ENCODE measurements around the gene PIH1D1.
"Not testable (repeated sequence)": the region's sequence is repeated elsewhere in the genome, so short reads cannot be mapped to it uniquely, and the experiment has no call there.

Gene PIH1D1

GRCh38 chr19:49455773-49456172 lies 4.2 kb upstream of the PIH1D1 start:
- no peak for DNase-seq (ENCODE audit: low spot score)

- DNase-seq (ENCODE audit: low spot score) = no peak
Measured at GRCh38 chr19:49453757-49454240, 2.2 kb upstream of the PIH1D1 start.

GRCh38 chr19:49453013-49453756 lies 1.6 kb upstream of the PIH1D1 start, which contains the start of gene ALDH16A1:
TSS of gene ALDH16A1 (plus strand) at chr19:49453225. CDS start at chr19:49453332, 107 bp downstream.
- peak; percentile 99 for DNase-seq (ENCODE audit: low spot score)

GRCh38 chr19:49450405-49450804 lies 1.2 kb downstream of the PIH1D1 start:
- no peak for DNase-seq (ENCODE audit: low spot score)

GRCh38 chr19:49448432-49448786 lies 3.2 kb downstream of the PIH1D1 start:
- DNase-seq (ENCODE audit: low spot score) = no peak

- DNase-seq (ENCODE audit: low spot score) = peak; percentile 52
Measured at GRCh38 chr19:49447485-49448431, 3.9 kb downstream of the PIH1D1 start.

- no peak for DNase-seq (ENCODE audit: low spot score)
Measured at GRCh38 chr19:49445997-49446396, 5.6 kb downstream of the PIH1D1 start.

GRCh38 chr19:49444100-49444700 lies 7.4 kb downstream of the PIH1D1 start:
- DNase-seq (ENCODE audit: low spot score) = not testable (repeated sequence)

GRCh38 chr19:49443366-49444099 lies 8.1 kb downstream of the PIH1D1 start:
- DNase-seq (ENCODE audit: low spot score) = peak; percentile 98

GRCh38 chr19:49442771-49443365 lies 8.7 kb downstream of the PIH1D1 start:
- DNase-seq (ENCODE audit: low spot score) = peak; percentile 93

GRCh38 chr19:49442354-49442753 lies 9.3 kb downstream of the PIH1D1 start:
- peak; percentile 65 for DNase-seq (ENCODE audit: low spot score)

- no peak for DNase-seq (ENCODE audit: low spot score)
Measured at GRCh38 chr19:49441960-49442350, 9.7 kb downstream of the PIH1D1 start.

- DNase-seq (ENCODE audit: low spot score) = peak; percentile 72
Measured at GRCh38 chr19:49441210-49441959, 10.2 kb downstream of the PIH1D1 start, which contains the start of gene SLC17A7. TSS of gene SLC17A7 (minus strand) at chr19:49441527. CDS start at chr19:49441379, 148 bp downstream.

GRCh38 chr19:49440439-49441209 lies 11.0 kb downstream of the PIH1D1 start:
- no peak for DNase-seq (ENCODE audit: low spot score)

- no peak for DNase-seq (ENCODE audit: low spot score)
Measured at GRCh38 chr19:49439836-49440235, 11.8 kb downstream of the PIH1D1 start.

GRCh38 chr19:49438261-49438660 lies 13.4 kb downstream of the PIH1D1 start:
- no peak for DNase-seq (ENCODE audit: low spot score)

- no peak for DNase-seq (ENCODE audit: low spot score)
Measured at GRCh38 chr19:49437231-49437630, 14.4 kb downstream of the PIH1D1 start.

- no peak for DNase-seq (ENCODE audit: low spot score)
Measured at GRCh38 chr19:49436381-49437017, 15.1 kb downstream of the PIH1D1 start.

- no peak for DNase-seq (ENCODE audit: low spot score)
Measured at GRCh38 chr19:49435670-49436069, 15.9 kb downstream of the PIH1D1 start.
